NCI-H1417 (cell line): ENCODE measurements around the gene ADI1.
A peak's percentile ranks its signal among the peaks of the same experiment; 100 is the strongest.

Experiments
- DNase-seq, 3 experiments: peaks; one replicate each; lab custom pipeline; 2025; lab: John Stamatoyannopoulos, UW

The ADI1 gene

DNA sequence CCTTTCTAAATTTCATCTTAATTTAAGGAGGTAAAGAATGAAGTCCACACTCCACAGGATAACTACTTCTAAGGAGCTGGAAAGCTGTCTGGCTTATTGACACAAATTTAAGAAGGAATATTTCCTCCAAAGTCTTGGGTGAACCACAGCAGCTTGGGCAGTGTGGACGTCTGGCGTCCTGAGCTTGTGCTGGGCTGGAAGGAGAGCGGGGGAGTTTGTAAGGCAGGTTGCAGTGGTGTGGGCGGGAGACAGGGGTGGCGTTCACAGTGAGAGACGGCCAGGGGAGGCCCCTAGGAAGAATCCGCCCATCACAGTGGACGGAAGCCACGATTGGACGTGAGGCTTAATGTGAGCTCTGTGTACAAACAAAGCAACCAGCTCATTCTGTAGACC is 25.7 kb downstream of the ADI1 start:
- DNase-seq = no peak

DNA sequence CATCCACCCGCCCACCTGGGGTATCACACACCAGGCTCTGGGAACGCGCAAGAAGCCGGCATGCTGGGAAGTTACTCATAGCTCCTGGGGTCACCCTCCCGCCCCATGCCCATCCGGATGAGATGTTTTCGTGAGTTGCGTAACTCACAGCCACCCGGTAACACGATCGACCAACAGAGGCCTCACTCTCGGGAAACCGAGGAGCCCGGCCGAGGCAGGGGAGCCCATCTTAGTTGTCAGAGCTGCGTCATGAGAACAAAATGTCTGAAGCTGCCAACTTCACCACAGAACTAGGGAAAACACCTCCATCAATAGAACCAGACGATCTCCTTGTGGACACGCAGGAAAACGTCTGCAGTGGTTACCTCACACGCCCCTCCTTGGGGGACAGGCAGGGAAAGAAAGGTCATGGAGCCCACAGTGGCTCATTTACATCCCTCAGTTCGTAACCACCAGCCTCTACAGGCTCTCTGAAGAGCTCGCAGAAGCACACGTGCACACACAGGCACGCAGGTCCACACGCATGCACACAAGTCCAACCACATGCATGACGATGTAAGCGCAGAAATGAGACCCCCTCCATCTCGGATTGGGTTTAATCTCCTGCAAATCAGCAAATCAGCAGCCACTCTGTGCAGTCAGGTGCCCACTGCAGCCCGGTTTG is 26.2 kb downstream of the ADI1 start:
- DNase-seq = no peak

DNA sequence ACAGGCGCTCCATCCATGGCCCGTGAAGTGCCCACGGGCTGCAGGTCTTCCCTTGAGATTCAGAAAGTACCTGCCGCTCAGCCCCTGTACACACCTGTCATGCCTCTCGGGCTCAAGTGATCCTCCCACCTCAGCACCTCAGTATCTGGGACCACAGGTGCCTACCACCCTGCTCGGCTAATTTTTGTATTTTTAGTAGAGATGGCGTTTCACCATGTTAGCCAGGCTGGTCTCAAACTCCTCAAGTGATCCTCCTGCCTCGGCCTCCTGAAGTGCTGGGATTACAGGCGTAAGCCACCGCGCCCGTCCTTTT is 26.9 kb downstream of the ADI1 start:
- DNase-seq = peak in 1 of 3 experiments; percentile 25

DNA sequence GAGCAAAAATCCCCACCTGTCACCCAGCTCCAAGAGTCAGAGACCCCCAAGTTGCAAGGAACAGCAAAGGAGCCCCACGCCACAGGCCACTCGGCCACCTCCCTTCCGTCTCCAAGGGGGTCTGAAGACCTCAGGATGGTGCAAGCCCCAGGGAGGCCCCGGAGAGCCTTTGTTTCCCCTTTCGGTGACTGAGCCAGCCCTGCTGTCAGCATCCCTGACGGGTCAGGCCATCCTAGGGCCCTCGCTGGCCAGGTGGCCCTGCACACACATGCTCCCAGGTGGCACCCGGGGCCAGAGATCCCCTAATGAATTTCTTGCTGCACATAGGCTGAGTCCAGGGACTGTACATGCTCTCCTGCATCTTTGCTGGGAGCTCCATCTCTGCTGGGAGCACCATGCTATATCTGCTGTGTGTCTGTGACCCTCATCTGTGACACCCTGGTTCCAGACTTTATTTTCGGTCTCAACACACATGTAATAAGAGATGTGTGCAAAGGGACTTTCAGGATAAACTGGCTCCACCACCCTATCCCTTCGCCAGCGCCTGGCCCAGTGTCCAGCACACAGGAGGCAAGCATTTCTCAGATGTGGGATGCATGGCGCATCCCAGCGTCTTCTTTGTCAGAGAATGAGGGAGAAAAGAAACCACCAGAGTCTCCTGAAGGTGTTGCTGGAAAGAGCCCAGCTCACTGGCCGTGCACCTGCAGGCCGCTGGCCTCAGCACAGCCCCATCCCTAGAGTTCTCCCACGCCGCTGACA is 27.4 kb downstream of the ADI1 start:
- DNase-seq = no peak

DNA sequence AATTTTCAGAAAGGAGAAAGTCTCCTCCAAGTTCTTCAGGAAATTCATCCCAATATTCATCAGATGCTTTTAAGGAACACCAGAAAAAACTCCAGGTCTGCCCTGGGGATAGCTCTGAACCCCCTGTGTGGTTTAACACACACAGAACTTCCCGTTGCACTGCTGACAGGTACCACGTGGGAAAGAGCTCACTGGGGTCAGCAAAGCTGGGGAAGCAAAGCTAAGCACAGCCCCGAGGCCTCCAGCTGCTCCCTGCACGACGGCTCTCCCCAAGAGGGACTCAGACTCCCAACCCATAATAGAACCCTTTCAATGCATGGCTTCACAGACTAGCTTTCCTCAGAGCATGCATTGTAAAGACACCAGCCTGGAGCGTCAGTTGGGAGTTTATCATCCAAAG is 28.0 kb downstream of the ADI1 start:
- DNase-seq = no peak

DNA sequence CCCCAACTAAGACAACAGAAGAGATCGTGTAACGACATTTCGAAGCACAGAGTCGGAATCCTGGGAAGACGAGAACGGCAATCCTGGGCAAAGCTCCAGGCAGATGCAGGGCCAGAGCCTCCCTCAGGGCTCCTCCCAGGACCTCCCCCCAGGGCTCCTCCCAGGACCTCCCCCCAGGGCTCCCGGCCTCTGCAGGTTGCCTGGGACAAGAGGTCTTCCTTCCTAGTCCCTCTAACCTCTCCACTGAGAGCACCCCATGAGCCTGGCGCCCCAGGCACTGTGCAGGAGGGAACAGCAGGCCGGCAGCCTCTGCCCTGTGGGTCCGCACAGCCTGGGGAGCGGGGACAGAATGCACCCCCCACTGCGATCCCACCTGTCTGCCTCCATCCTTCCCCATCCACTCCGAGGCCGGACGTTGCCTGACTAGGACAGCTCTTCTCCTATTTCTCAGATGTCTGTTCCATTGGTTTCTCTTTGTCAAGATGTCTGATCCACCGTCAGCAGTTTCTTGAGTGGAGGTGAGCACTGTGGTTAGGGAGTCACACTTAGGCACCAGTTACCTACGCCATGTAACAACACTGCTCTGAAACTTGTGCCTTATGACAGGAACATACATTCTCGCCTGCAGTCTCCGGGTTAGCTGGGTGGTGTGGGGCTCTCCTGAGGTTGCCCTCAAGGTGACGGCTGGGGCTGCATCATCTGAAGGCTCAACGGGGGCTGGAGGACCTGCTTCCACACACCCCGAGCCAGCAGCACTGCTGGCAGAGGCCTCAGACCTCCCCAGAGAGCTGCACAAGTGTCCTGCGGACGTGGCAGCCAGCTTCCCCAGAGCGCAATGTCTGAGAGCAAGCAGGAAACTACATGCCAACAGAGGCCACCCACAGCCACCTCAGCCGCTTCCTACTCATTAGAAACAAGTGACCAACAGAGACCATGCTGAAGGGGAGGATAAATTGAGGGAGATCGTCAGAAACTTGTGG is 28.9 kb downstream of the ADI1 start:
- no peak for DNase-seq

DNA sequence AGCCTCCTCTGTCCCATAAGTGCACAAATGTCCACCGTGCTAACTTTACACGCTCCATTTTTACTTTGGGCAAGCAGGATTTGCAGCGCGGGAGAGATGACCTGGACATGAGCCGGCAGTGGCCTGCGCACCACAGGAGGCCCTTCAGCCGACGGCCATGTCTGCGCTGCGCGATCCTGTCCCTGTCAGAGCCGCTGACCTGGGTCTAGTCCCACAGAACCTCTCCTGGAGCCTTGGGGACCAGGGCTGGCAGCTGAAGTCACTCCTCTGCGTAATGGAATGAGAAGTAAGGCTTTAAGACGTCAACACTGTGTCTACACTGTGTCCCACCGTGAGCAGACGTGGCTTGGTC is 29.6 kb downstream of the ADI1 start:
- DNase-seq = no peak

DNA sequence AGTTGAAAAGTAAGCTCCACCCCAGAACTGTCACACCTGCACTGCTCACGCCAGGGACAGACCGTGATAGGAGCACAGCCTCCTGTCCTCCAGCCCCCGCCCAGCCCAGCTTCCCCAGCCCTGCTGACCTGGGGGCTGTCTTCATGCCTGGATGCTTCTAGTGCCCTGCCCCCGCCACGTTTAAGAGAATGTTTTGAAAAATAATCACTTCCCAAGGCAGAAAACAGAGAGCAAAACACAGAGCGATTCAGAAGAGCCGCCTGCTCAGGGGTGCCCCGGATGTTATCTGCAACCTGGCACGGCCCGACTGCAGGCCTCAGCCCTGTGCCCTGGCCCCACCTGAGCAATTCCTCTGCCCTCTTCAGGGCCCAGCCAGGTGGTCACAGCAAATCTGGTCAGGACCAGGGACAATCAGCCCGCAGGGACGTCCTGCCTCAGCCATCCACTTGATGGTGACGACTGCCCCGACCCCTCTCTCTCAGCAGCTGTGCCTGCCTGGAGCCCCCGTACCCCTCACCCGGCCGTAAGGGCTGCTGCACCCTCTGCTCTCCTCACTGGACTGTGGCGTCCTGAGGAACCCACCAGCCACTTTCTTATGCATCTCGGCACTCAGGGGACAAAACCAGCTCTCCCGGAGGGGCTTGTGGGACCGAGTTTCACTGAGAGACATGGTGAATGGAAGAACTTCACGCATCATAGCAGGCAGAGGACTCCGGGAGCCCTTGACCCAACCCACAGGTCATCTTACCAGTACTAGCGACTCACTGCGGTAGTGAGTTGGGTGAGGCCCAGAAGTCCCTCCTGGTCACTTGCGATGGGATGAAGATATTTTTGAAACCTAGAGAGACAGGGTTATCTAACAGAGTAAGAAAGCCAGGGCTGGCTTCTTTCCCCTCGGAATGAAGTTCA is 30.2 kb downstream of the ADI1 start:
- DNase-seq = peak in 2 of 3 experiments; percentile 25 to 69

DNA sequence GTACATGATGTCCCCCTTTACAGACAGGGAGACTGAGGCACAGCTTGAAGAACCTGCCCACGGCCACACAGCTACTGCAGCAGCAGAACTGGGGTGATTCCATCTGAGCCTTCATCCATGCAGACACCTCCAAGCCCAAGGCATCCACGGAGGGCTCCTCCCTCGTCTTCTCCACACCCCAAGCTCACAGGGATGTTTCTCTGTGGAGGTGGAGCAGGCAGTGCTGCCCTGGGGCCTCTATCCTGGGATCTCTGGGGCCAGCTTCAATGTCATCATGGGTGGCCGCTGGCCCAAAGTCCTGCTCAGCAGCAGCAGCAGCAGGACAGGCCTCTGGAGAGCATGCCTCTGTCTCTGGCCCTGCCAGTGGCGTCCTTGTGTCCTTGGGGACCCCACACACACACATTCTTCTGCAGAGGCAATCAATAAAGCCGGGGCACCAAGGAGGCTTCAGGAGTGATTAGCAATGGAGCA is 31.2 kb downstream of the ADI1 start:
- DNase-seq = no peak

DNA sequence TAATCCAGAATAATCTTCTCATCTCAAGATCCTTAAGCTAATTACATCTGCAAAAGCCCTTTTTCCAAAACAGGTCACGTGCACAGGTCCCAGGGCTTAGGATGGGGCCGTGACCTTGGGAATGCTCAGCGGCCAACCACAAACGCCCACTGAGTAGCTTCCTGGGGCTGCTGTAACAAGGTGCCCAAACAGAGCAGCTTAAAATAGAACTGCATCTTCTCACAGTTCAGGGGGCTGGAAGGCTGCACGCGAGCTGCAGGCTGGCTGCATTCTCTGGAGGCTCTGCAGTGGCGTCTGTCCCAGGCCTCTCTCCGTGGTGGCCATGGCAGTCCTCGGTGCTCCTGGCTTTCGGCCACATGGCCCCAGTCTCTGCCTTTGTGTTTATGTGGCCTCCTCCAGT is 31.9 kb downstream of the ADI1 start:
- no peak for DNase-seq

DNA sequence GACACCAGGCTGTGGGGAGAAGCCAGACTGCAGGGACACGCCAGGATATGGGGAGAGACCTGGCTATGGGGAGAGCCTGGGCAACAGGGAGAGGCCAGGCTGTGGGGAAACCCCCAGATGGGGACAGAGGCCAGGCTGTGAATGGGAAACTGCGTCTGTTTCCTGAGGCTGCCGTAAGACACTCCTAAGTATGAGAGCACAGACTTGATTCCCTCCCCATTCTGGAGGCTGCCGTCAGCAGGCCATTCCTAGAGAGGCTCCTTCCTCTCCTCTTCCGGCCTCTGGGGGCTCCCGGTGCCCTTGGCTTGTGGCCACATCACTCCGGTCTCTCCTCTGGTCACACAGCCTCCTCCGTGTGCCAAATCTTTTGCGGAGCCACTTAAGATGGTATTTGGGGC is 32.3 kb downstream of the ADI1 start:
- no peak for DNase-seq

DNA sequence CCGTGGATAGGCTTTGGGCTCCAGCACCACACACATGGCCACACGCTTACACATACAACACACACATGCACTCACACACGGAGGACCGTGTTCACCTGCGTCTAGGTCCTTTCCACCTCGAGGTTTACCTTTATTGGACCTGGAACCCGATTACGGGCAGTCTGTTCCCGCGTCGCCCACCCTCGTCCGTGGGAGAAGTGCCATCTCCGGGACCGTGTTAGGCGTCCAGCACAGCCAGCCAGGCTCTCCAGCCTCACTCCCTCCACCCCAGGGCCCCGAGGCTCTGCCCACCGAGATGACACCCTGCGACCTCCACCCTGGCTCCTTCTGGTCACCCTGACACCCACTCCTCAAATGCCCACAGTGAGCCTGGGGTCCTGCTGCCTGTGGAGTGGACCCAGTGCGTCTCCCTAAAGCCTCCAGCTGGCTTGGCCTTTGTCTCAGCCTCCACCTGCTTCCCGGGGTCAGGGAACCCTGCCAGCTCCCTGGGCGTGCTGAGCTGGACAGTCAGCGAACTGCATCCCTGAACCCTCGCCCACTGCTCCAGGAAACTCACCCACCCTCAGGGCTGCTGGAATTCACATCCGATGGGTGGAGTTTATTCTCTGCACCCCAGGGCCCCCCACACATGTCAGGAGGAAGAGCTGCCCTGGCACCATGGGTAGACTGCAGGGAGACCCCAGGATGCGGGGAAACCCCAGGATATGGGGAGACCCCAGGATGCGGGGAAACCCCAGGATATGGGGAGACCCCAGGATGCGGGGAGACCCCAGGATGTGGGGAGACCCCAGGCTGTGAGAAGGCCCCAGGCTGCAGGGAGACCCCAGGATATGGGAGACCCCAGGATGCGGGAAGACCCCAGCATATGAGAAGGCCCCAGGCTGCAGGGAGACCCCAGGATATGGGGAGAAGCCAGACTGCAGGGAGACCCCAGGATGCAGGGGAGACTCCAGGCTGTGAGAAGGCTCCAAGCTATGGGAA is 33.0 kb downstream of the ADI1 start:
- no peak for DNase-seq

DNA sequence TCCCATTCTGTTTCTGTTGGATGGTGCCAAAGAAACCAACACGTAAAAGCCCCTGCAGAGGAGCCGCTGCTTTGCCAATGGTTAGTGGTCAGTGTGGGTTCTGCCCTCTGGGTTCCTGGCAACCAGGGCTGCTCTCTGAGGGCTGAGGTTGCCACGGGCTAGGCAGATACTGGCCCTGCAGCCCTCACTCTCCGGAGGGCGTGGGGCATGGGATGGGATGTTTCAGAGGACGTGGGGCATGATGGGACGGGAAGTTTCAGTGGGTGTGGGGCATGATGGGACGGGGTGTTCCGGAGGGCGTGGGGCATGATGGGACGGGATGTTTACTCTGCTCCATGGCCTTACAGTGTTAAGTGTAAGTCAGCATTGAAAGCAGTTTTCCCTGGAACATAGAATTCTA is 34.2 kb downstream of the ADI1 start:
- no peak for DNase-seq

DNA sequence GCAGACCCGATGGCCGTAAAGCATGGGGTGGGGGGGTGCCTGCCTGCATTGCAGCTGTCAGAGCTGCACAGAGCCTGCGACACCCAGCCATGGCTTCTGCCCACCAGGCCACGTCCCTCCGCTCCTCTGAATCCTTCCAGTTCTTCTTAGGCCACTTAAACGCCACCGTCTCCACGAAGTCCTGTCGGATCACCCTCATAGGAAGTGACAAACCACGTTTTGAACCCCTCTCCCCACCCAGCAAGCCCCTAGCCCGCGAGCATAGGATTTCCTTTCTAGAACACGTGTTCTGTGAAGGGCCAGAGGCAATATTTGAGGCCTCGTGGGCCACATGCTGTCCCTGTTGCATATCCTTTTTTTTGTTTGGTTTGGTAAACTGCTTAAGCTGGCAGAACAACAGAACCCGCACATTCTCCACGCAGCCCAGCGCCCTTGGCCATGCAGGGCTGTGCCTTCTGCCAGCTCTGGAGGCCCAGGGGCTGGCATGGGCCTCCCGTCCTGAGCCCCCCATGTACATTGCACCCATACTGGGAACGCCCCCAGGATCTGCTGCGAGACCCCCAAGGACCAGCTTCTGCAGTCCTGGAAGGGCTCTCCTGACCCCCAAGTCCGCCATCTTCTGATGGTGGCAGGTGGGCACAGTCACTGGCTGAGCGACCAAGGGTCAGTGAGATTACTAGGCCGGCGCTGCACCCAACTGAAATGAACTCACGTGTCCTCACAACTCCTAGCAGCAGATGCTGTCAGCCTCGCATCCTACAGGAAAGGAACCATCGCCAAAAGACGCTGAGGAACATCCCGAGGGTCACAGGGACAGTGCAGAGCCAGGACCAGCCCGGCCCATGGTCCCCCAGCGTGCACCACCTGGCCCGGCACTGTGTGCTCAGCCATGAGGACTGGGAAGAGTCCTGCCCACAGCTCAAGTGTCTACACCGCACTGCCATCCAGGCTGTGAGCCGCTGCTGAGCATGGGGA is 35.1 kb downstream of the ADI1 start:
- no peak for DNase-seq

DNA sequence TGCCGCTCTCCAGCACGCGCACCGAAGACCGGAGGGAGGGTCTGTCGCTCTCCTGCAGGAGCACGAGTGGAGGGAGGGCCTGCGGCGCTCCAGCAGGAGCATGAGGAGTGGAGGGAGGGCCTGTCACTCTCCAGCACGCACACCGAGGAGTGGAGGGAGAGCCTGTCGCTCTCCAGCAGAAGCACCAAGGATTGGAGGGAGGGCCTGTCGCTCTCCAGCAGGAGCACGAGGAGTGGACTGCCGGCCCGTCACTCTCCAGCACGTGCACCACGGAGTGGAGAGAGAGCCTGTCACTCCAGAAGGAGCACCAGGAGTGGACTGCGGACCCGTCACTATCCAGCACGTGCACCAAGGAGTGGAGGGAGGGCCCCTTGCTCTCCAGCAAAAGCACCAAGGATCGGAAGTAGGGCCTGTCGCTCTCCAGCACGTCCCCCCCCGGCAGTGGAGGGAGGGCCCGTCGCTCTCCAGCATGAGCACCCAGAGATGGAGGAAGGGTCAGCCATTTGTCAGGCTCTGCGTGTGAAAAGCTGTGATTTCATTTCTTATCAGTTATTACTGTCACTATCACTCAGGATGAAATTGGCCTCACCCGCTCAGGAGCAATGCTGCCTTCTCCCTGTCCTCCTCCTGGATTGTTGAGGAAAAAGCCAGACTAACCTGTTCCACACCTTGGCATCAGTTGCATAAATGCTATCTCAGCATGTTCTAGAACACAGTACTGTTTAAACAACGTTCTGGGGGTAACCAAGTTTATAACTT is 35.9 kb downstream of the ADI1 start:
- peak in 1 of 3 experiments; percentile 58 for DNase-seq

DNA sequence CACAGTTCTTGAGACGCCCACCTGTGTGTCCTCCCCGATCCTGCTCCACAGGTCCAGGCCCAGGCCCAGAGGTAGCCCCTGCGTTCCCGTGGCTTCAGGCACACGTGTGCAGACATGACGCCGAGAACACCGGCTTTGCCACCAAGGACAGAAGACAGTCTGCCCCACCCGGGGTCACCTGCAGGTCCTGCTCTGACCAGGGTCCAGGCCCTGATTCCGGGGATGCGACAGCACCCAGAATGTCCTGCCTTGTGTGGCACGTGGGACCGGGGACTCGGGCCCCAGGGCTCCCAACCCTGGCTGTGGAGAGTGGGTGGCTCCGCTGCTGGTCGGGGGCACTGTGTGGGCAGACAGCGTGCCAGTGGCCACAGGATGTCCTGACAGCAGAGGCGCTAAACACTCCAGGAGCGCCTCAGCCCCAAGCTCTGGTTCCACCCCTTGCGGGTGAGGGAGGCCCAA is 36.9 kb downstream of the ADI1 start:
- no peak for DNase-seq

DNA sequence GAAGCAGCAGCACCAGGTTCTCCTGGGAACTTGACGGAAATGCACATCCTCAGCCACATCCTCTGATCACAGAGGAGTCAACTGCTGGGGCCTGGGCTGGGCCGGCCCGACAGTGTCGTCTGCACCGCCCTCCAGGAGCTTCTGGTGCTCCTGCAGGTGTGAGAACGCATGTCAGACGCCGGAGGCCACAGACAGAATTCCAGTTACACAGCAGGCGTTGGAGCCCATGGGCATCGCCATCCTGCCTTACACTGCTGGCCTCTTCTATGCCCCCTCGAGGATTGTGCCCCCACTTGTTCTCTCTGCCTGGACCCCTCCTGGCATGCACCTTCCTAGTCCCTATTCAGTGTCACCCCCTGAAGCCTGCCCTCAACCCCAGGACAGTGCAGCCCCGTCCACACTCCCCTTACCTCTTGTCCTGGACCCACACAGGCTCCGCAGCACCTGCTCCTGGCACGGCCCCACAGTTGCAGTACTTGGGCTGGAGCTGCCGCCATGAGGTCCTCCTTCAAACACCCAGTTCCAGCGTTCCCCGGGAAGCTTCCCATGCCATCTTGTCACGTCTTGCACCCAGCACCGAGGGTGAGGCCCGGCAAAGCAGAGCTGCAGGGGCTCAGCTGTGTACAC is 37.5 kb downstream of the ADI1 start:
- no peak for DNase-seq

DNA sequence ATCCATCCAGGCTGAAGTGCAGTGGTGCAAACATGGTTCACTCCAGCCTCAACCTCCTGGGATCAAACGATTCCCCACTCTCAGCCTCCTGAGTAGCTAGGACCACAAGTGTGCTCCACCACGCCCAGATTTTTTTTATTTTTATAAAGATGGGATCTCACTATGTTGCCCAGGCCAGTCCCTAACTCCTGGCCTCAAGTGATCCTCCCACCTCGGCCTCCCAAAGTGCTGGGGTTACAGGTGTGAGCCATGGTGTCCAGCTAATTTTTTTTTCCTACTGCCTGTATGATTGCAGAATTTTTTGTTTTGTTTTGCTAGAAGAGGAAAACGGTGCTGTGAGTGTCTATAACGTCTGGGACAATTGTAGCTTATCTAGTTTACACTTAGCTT is 38.3 kb downstream of the ADI1 start:
- DNase-seq = no peak
